ENCODE data around the gene CIDEB.

- TF ChIP-seq POLR2AphosphoS5 (IDR thresholded peaks at IDR 0.05) (no peak), CTCF (IDR thresholded peaks at IDR 0.05) (no peak)
Observed at GRCh38 chr14:24322672-24323071, 14.9 kb upstream of the CIDEB start.

Measured in gastroesophageal sphincter (tissue), 3 donors.